Measurements from ENCODE around the gene ME2.
"Not testable (repeated sequence)": the region's sequence is repeated elsewhere in the genome, so short reads cannot be mapped to it uniquely, and the experiment has no call there.

Gene ME2

GRCh38 chr18:50878345-50879301, at the start of gene ME2:
Gene ME2, plus strand, starts transcription at chr18:50879118. Its CDS starts 16,703 bp downstream, at chr18:50895821.
- FAIRE-seq: no peak

- no peak for FAIRE-seq
These were observed 49.3 kb upstream of the ME2 start for GRCh38 chr18:50829644-50830043.

GRCh38 chr18:50830544-50830943, 48.4 kb upstream of the ME2 start:
- FAIRE-seq: no peak

GRCh38 chr18:50832754-50833153, 46.2 kb upstream of the ME2 start:
- FAIRE-seq: no peak

GRCh38 chr18:50833496-50833895, 45.4 kb upstream of the ME2 start:
- FAIRE-seq: not testable (repeated sequence)

- no peak for FAIRE-seq
These were observed 42.4 kb upstream of the ME2 start for GRCh38 chr18:50836521-50836957.

- FAIRE-seq: no peak
These were observed 39.6 kb upstream of the ME2 start for GRCh38 chr18:50839341-50839740.

GRCh38 chr18:50839996-50840395, 38.9 kb upstream of the ME2 start:
- no peak for FAIRE-seq

GRCh38 chr18:50842846-50843245, 36.1 kb upstream of the ME2 start:
- FAIRE-seq: no peak

- FAIRE-seq: no peak
These were observed 34.4 kb upstream of the ME2 start for GRCh38 chr18:50844554-50844953.

- FAIRE-seq: no peak
These were observed 34.0 kb upstream of the ME2 start for GRCh38 chr18:50844960-50845359.

GRCh38 chr18:50847192-50847591, 31.7 kb upstream of the ME2 start:
- no peak for FAIRE-seq

GRCh38 chr18:50848061-50848551, 30.8 kb upstream of the ME2 start:
- no peak for FAIRE-seq

GRCh38 chr18:50848991-50849390, 29.9 kb upstream of the ME2 start:
- FAIRE-seq: no peak

GRCh38 chr18:50849419-50849821, 29.5 kb upstream of the ME2 start:
- FAIRE-seq: no peak

GRCh38 chr18:50850307-50851065, 28.4 kb upstream of the ME2 start:
- FAIRE-seq: no peak

- FAIRE-seq: no peak
These were observed 25.1 kb upstream of the ME2 start for GRCh38 chr18:50853863-50854271.

- FAIRE-seq: no peak
These were observed 22.8 kb upstream of the ME2 start for GRCh38 chr18:50855976-50856757.

- not testable (repeated sequence) for FAIRE-seq
These were observed 21.8 kb upstream of the ME2 start for GRCh38 chr18:50857166-50857565.

- FAIRE-seq: no peak
These were observed 21.2 kb upstream of the ME2 start for GRCh38 chr18:50857694-50858093.

- FAIRE-seq: no peak
These were observed 18.9 kb upstream of the ME2 start for GRCh38 chr18:50859793-50860555.

- FAIRE-seq: no peak
These were observed 17.3 kb upstream of the ME2 start for GRCh38 chr18:50861617-50862016.
